Peyer's patch (tissue), 4 donors: ENCODE measurements around the gene MYO15A.

Experiments
- CTCF ChIP-seq, 6 experiments: fragments of 450-650 bp in 4 of 6; fragments of 200-600 bp in 2 of 6; sonication (generic) in 1 of 6; IDR thresholded peaks; one replicate each; pipeline ENCODE4 v1.5.1; 2017 to 2019; ENCODE audit warnings: antibody characterized with exemption in 6 of 6, mild to moderate bottlenecking in 3 of 6, moderate library complexity in 1 of 6
- POLR2A ChIP-seq, 2 donors: fragments of 450-650 bp; IDR thresholded peaks; one replicate each; pipeline ENCODE4 v1.5.1; 2017; ENCODE audit warnings: antibody characterized with exemption in 2 of 2, mild to moderate bottlenecking in 2 of 2, moderate library complexity in 2 of 2

GRCh38 chr17:18105595-18105994 is 3.0 kb upstream of the MYO15A start:
- no peak for TF ChIP-seq CTCF (IDR thresholded peaks at IDR 0.05)
- TF ChIP-seq POLR2A (IDR thresholded peaks at IDR 0.05): no peak
